GM21390 (cell line): Measurements from ENCODE around the gene XXYLT1.

ENCODE experiments used
- ATAC-seq: cut with Tn5 transposase; IDR thresholded peaks from one replicate; pipeline ENCODE4 v1.9.1; 2021; ENCODE audit not compliant: unreplicated experiment

Gene XXYLT1

GRCh38 chr3:195267096-195267495 is 3.9 kb downstream of the XXYLT1 start:
- ATAC-seq = no peak

- ATAC-seq = no peak
Observed at GRCh38 chr3:195266428-195266827, 4.5 kb downstream of the XXYLT1 start.

GRCh38 chr3:195265363-195265976 is 5.5 kb downstream of the XXYLT1 start:
- ATAC-seq = no peak

GRCh38 chr3:195263925-195264600 is 6.9 kb downstream of the XXYLT1 start:
- ATAC-seq = no peak

- no peak for ATAC-seq
Observed at GRCh38 chr3:195263193-195263924, 7.6 kb downstream of the XXYLT1 start.

GRCh38 chr3:195261925-195262324 is 9.0 kb downstream of the XXYLT1 start:
- no peak for ATAC-seq

- peak; percentile 4 for ATAC-seq
Observed at GRCh38 chr3:195260280-195260905, 10.6 kb downstream of the XXYLT1 start.

GRCh38 chr3:195259475-195260279 is 11.3 kb downstream of the XXYLT1 start:
- peak; percentile 76 for ATAC-seq

- ATAC-seq = no peak
Observed at GRCh38 chr3:195259154-195259474, 11.8 kb downstream of the XXYLT1 start.

GRCh38 chr3:195258449-195259153 is 12.4 kb downstream of the XXYLT1 start:
- ATAC-seq = no peak

- no peak for ATAC-seq
Observed at GRCh38 chr3:195257454-195258448, 13.2 kb downstream of the XXYLT1 start.

GRCh38 chr3:195256639-195257453 is 14.1 kb downstream of the XXYLT1 start:
- ATAC-seq = no peak

GRCh38 chr3:195255571-195256501 is 15.1 kb downstream of the XXYLT1 start:
- ATAC-seq = no peak

- no peak for ATAC-seq
Observed at GRCh38 chr3:195255176-195255500, 15.8 kb downstream of the XXYLT1 start.

GRCh38 chr3:195254454-195255175 is 16.3 kb downstream of the XXYLT1 start:
- ATAC-seq = no peak

- ATAC-seq = no peak
Observed at GRCh38 chr3:195253923-195254432, 17.0 kb downstream of the XXYLT1 start.
